GM12878 (cell line): ENCODE measurements around the gene KLHL20. TPM values are rescaled to one million over a fixed set of nuclear protein-coding genes. Genes with fewer than 3 reads are reported as not detected.

Source experiments
- BCLAF1 ChIP-seq: fragments of 450-650 bp; IDR thresholded peaks from 2 replicates; pipeline ENCODE4 v1.6.1; 2017; ENCODE audit warnings: antibody characterized with exemption, mild to moderate bottlenecking, moderate library complexity
- BMI1 ChIP-seq: fragments of 450-650 bp; IDR thresholded peaks from 2 replicates; pipeline ENCODE4 v1.6.1; 2016; ENCODE audit warnings: mild to moderate bottlenecking, moderate library complexity, borderline replicate concordance
- CBFB ChIP-seq: IDR thresholded peaks from 2 replicates; pipeline ENCODE4 v1.6.1; 2016; ENCODE audit warnings: antibody characterized with exemption, low read depth
- CBX5 ChIP-seq: sonication (generic); IDR thresholded peaks from 2 replicates; pipeline ENCODE4 v1.6.1; 2016; ENCODE audit warnings: low read depth, moderate library complexity, mild to moderate bottlenecking, inconsistent platforms
- EGR1 ChIP-seq, 2 experiments: IDR thresholded peaks; 1 replicate in 1 of 2; 2 replicates in 1 of 2; pipeline ENCODE4 v1.6.1; 2011 to 2012; ENCODE audit warnings: low read depth in 2 of 2, low read length in 2 of 2, borderline replicate concordance in 1 of 2, mild to moderate bottlenecking in 1 of 2, moderate library complexity in 1 of 2
- IKZF2 ChIP-seq, 2 experiments: fragments of 450-650 bp; IDR thresholded peaks; 2 replicates each; pipeline ENCODE4 v1.6.1; 2017; ENCODE audit warnings: mild to moderate bottlenecking in 2 of 2, moderate library complexity in 2 of 2
- JUND ChIP-seq: IDR thresholded peaks from 2 replicates; pipeline ENCODE4 v1.6.1; 2012; ENCODE audit warnings: low read depth, mild to moderate bottlenecking, low read length, improper control_type of control experiment, moderate library complexity
- LARP7 ChIP-seq: fragments of 450-650 bp; IDR thresholded peaks from 2 replicates; pipeline ENCODE4 v1.6.1; 2017; ENCODE audit warnings: mild to moderate bottlenecking
- MEF2A ChIP-seq: IDR thresholded peaks from 2 replicates; pipeline ENCODE4 v1.6.1; 2011; ENCODE audit warnings: low read depth, mild to moderate bottlenecking, low read length, moderate library complexity; ENCODE audit not compliant: insufficient read depth
- MTA2 ChIP-seq: fragments of 450-650 bp; IDR thresholded peaks from 2 replicates; pipeline ENCODE4 v1.6.1; 2016; ENCODE audit warnings: low read depth, mild to moderate bottlenecking, moderate library complexity
- MXI1 ChIP-seq: fragments of 150-350 bp; IDR thresholded peaks from 2 replicates; pipeline ENCODE4 v1.6.1; 2011; ENCODE audit warnings: low read depth, mild to moderate bottlenecking, inconsistent platforms, low read length, improper control_type of control experiment
- NR2C2 ChIP-seq: IDR thresholded peaks from 2 replicates; pipeline ENCODE4 v1.6.1; 2011; ENCODE audit warnings: borderline replicate concordance, low read depth; ENCODE audit not compliant: control insufficient read depth, insufficient read length
- PML ChIP-seq: IDR thresholded peaks from 2 replicates; pipeline ENCODE4 v1.6.1; 2012; ENCODE audit warnings: low read length, inconsistent platforms
- POU2F2 ChIP-seq: IDR thresholded peaks from 3 replicates; pipeline ENCODE4 v1.6.1; 2011; ENCODE audit warnings: low read depth, mild to moderate bottlenecking, low read length, borderline replicate concordance
- SMAD5 ChIP-seq: IDR thresholded peaks from 2 replicates; pipeline ENCODE4 v1.6.1; 2016; ENCODE audit warnings: antibody characterized with exemption, low read depth
- SMARCA5 ChIP-seq: fragments of 450-650 bp; IDR thresholded peaks from 2 replicates; pipeline ENCODE4 v1.6.1; 2017; ENCODE audit warnings: mild to moderate bottlenecking
- ZBED1 ChIP-seq: IDR thresholded peaks from 2 replicates; pipeline ENCODE4 v1.6.1; 2016; ENCODE audit warnings: borderline replicate concordance
- ZNF384 ChIP-seq: IDR thresholded peaks from 2 replicates; pipeline ENCODE4 v1.6.1; 2012; ENCODE audit warnings: low read depth, mild to moderate bottlenecking, low read length, improper control_type of control experiment, borderline replicate concordance
- ZNF687 ChIP-seq: fragments of 450-650 bp; IDR thresholded peaks from 2 replicates; pipeline ENCODE4 v1.6.1; 2017; ENCODE audit warnings: mild to moderate bottlenecking, moderate library complexity
- polyA plus RNA-seq, 11 experiments: library from polyadenylated mRNA; depleted of rRNA in 4 of 11; unstranded in 6 of 11; stranded (reverse) in 5 of 11; fragments of >200 nt; fragmentation: Nextera tagmentation in 4 of 11; fragmentation: Illumina TruSeq in 1 of 11; extraction: Ambion mirVana in 4 of 11; extraction: Trizol in 1 of 11; gene quantifications; 1 replicate in 1 of 11; 2 replicates in 10 of 11; pipeline versions ENCODE4 v1.2.1 to v1.2.3, GENCODE V29; 2011 to 2016; ENCODE audit warnings: inconsistent platforms in 2 of 11, missing spikeins in 2 of 11, low read depth in 1 of 11
- total RNA-seq, 4 experiments: library from RNA; depleted of rRNA in 3 of 4; stranded (reverse); fragments of >200 nt in 3 of 4; fragmentation: Illumina TruSeq in 1 of 4; extraction: Trizol in 1 of 4; gene quantifications; 2 replicates each; pipeline versions ENCODE4 v1.2.1 to v1.2.3, GENCODE V29; 2013 to 2021
- TF ChIP-seq, protein P1 (sequence below): fragments of 450-650 bp; IDR thresholded peaks from 2 replicates; pipeline ENCODE4 v1.6.1; 2018; ENCODE audit warnings: mild to moderate bottlenecking, low read depth, moderate library complexity; ENCODE audit not compliant: partially characterized antibody

Gene KLHL20
- total and polyA plus RNA-seq, 10 of the 15 experiments (the other 5 are each of a cell fraction or from before 2014, with no cell fraction given): 3.8 to 14.0 (median 10.0) TPM

DNA sequence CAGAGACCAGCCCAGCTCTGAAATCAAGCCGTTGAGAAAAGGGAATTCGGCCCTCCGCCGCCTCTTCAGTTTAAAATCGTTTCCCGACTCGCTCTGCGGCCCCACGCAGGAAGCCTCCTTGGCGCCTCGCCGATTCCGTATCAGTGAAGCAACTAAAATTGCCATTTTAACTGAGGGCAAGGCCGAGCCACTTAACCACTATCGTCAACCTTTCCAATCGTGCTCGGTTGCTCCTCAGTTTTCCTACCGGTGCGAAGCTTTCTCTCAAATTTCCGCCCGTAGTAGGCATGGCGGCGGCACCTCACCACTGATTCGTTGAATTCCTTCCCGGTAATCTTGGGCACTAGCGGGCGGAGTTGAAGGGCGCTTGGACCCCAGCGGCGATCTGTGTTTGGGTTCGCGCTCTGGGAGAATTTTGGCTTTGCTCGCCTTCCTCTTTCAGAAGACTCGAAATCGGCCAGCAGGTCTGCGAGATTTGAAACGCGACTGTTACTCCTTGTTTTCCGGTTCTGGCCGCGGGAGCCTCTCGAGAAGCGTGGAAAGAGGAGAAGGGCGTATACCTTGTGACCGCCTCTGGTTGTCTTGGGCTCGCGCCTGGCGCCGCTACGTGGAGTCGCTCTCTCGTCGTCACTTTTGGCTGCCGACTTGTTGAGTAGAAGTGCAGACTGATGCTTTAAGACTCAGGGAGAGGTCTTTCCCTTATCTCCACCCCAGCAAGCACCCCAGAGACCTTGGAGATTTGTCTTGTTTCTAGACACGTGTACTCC is 109.7 kb downstream of the KLHL20 start, which contains the start of the genes CENPL and DARS2 (continued):
- TF ChIP-seq, protein P1, sequence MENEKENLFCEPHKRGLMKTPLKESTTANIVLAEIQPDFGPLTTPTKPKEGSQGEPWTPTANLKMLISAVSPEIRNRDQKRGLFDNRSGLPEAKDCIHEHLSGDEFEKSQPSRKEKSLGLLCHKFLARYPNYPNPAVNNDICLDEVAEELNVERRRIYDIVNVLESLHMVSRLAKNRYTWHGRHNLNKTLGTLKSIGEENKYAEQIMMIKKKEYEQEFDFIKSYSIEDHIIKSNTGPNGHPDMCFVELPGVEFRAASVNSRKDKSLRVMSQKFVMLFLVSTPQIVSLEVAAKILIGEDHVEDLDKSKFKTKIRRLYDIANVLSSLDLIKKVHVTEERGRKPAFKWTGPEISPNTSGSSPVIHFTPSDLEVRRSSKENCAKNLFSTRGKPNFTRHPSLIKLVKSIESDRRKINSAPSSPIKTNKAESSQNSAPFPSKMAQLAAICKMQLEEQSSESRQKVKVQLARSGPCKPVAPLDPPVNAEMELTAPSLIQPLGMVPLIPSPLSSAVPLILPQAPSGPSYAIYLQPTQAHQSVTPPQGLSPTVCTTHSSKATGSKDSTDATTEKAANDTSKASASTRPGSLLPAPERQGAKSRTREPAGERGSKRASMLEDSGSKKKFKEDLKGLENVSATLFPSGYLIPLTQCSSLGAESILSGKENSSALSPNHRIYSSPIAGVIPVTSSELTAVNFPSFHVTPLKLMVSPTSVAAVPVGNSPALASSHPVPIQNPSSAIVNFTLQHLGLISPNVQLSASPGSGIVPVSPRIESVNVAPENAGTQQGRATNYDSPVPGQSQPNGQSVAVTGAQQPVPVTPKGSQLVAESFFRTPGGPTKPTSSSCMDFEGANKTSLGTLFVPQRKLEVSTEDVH: peak; percentile 89
- 0 out of 2 replicates have a peak, but pooled peaks have one; percentile 65 for TF ChIP-seq SMARCA5
- TF ChIP-seq LARP7: no peak
- peak; percentile 74; the same call in 1 of the 2 replicates for TF ChIP-seq SMAD5
- TF ChIP-seq IKZF2 (IDR thresholded peaks at IDR 0.05): peak; percentile 70 to 74
- TF ChIP-seq MXI1: peak; percentile 53
- no peak for TF ChIP-seq NR2C2
- no peak for TF ChIP-seq BMI1
- TF ChIP-seq MEF2A: 0 out of 2 replicates have a peak, but pooled peaks have one; percentile 50
- TF ChIP-seq ZBED1: no peak; the same call in 1 of the 2 replicates
- TF ChIP-seq CBFB: peak; percentile 73; the same call in 1 of the 2 replicates
- peak; percentile 21; the same call in 1 of the 3 replicates for TF ChIP-seq POU2F2
- TF ChIP-seq JUND: no peak
- no peak for TF ChIP-seq MTA2
- no peak for TF ChIP-seq BCLAF1
- TF ChIP-seq CBX5: peak; percentile 25; the same call in 1 of the 2 replicates
- TF ChIP-seq ZNF687: no peak
- TF ChIP-seq ZNF384: no peak
- TF ChIP-seq EGR1 (IDR thresholded peaks at IDR 0.05; ENCODE audit: borderline replicate concordance in 1 of 2, low read depth in 2 of 2, low read length in 2 of 2): peak in 1 of 2 experiments; percentile 14; a peak in 1 of 3 replicates
- peak; percentile 89; the same call in 1 of the 2 replicates for TF ChIP-seq PML
